Measurements from ENCODE around the gene MYPN.

DNA sequence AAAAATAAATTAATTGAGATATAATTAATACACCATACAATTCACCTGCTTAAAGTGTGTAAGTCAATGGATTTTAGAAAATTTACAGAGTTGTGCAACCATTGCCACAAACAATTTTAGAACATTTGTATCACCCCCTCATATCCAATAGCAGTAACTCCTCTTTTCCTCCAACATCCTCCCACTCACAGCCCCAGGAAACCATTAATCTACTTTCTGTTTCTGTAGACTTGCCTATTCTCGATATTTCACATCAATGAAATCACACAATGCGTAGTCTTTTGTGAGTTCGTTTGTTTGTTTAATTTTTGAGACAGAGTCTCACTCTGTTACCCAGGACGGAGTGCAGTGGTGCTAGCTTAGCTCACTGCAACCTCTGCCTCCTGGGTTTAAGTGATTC is 20.5 kb upstream of the MYPN start:
- TF ChIP-seq, protein P1, sequence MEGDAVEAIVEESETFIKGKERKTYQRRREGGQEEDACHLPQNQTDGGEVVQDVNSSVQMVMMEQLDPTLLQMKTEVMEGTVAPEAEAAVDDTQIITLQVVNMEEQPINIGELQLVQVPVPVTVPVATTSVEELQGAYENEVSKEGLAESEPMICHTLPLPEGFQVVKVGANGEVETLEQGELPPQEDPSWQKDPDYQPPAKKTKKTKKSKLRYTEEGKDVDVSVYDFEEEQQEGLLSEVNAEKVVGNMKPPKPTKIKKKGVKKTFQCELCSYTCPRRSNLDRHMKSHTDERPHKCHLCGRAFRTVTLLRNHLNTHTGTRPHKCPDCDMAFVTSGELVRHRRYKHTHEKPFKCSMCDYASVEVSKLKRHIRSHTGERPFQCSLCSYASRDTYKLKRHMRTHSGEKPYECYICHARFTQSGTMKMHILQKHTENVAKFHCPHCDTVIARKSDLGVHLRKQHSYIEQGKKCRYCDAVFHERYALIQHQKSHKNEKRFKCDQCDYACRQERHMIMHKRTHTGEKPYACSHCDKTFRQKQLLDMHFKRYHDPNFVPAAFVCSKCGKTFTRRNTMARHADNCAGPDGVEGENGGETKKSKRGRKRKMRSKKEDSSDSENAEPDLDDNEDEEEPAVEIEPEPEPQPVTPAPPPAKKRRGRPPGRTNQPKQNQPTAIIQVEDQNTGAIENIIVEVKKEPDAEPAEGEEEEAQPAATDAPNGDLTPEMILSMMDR (IDR thresholded peaks at IDR 0.05; ENCODE audit: low read depth, low read length, missing input control): no peak
- TF ChIP-seq, protein P2, sequence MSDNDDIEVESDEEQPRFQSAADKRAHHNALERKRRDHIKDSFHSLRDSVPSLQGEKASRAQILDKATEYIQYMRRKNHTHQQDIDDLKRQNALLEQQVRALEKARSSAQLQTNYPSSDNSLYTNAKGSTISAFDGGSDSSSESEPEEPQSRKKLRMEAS (IDR thresholded peaks at IDR 0.05): no peak
- TF ChIP-seq GABPA (IDR thresholded peaks at IDR 0.05 in 1 of 2, conservative IDR thresholded peaks at IDR 0.05 in 1 of 2): no peak
